PFSK-1 (cell line): ENCODE results near the gene TEX19. TPM values are rescaled to one million over a fixed set of nuclear protein-coding genes. Genes with fewer than 3 reads are reported as not detected.

Source experiments
- FOXP2 ChIP-seq: optimal IDR thresholded peaks from 2 replicates; pipeline ENCODE3; 2011; ENCODE audit warnings: borderline replicate concordance, control low read depth, inconsistent platforms; ENCODE audit not compliant: insufficient read depth; ENCODE audit errors: extremely low read length, extremely low read depth
- POLR2AphosphoS5 ChIP-seq: IDR thresholded peaks from 2 replicates; pipeline ENCODE4 v1.6.1; 2012; ENCODE audit warnings: low read depth, mild to moderate bottlenecking, control low read depth, low read length, moderate library complexity
- SIN3A ChIP-seq: IDR thresholded peaks from 2 replicates; pipeline ENCODE4 v1.6.1; 2012; ENCODE audit warnings: mild to moderate bottlenecking, low read length, moderate library complexity, borderline replicate concordance; ENCODE audit not compliant: insufficient read depth
- TAF1 ChIP-seq: IDR thresholded peaks from 2 replicates; pipeline ENCODE4 v1.6.1; 2012; ENCODE audit warnings: low read length, control low read depth, borderline replicate concordance; ENCODE audit not compliant: insufficient read depth
- polyA plus RNA-seq: library from polyadenylated mRNA; unstranded; fragments of >200 nt; gene quantifications from one replicate; pipeline ENCODE4 v1.2.1, GENCODE V29; 2012; ENCODE audit warnings: low read depth, missing spikeins; ENCODE audit not compliant: insufficient read length
- TF ChIP-seq, protein P1 (sequence below), 2 experiments: IDR thresholded peaks; 2 replicates each; pipeline versions ENCODE4 v1.6.1 to v1.8.0; 2011 to 2012; ENCODE audit warnings: low read depth in 2 of 2, low read length in 2 of 2, control low read depth in 1 of 2, inconsistent platforms in 1 of 2, mild to moderate bottlenecking in 1 of 2, moderate library complexity in 1 of 2; ENCODE audit not compliant: insufficient read depth in 1 of 2

The TEX19 gene
- not detected for polyA plus RNA-seq

- TF ChIP-seq FOXP2: no peak
- TF ChIP-seq POLR2AphosphoS5: no peak
- no peak for TF ChIP-seq SIN3A
- TF ChIP-seq, protein P1, sequence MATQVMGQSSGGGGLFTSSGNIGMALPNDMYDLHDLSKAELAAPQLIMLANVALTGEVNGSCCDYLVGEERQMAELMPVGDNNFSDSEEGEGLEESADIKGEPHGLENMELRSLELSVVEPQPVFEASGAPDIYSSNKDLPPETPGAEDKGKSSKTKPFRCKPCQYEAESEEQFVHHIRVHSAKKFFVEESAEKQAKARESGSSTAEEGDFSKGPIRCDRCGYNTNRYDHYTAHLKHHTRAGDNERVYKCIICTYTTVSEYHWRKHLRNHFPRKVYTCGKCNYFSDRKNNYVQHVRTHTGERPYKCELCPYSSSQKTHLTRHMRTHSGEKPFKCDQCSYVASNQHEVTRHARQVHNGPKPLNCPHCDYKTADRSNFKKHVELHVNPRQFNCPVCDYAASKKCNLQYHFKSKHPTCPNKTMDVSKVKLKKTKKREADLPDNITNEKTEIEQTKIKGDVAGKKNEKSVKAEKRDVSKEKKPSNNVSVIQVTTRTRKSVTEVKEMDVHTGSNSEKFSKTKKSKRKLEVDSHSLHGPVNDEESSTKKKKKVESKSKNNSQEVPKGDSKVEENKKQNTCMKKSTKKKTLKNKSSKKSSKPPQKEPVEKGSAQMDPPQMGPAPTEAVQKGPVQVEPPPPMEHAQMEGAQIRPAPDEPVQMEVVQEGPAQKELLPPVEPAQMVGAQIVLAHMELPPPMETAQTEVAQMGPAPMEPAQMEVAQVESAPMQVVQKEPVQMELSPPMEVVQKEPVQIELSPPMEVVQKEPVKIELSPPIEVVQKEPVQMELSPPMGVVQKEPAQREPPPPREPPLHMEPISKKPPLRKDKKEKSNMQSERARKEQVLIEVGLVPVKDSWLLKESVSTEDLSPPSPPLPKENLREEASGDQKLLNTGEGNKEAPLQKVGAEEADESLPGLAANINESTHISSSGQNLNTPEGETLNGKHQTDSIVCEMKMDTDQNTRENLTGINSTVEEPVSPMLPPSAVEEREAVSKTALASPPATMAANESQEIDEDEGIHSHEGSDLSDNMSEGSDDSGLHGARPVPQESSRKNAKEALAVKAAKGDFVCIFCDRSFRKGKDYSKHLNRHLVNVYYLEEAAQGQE (IDR thresholded peaks at IDR 0.05; ENCODE audit: insufficient read depth in 1 of 2, low read depth in 2 of 2, low read length in 2 of 2): no peak
- TF ChIP-seq TAF1: no peak
Measured at GRCh38 chr17:82358465-82359350, at the start of gene TEX19. Gene TEX19 (plus strand): TSS chr17:82359247. CDS start chr17:82362151, 2,904 bp downstream.

- TF ChIP-seq SIN3A (no peak), POLR2AphosphoS5 (no peak), FOXP2 (no peak), TAF1 (no peak)
- TF ChIP-seq, protein P1 (IDR thresholded peaks at IDR 0.05; ENCODE audit: insufficient read depth in 1 of 2, low read depth in 2 of 2, low read length in 2 of 2): no peak
Measured at GRCh38 chr17:82309656-82310570, 49.1 kb upstream of the TEX19 start.

- TF ChIP-seq SIN3A (no peak), POLR2AphosphoS5 (no peak), TAF1 (no peak), FOXP2 (no peak)
- TF ChIP-seq, protein P1 (IDR thresholded peaks at IDR 0.05; ENCODE audit: insufficient read depth in 1 of 2, low read depth in 2 of 2, low read length in 2 of 2): no peak
Measured at GRCh38 chr17:82310877-82311276, 48.2 kb upstream of the TEX19 start.

DNA sequence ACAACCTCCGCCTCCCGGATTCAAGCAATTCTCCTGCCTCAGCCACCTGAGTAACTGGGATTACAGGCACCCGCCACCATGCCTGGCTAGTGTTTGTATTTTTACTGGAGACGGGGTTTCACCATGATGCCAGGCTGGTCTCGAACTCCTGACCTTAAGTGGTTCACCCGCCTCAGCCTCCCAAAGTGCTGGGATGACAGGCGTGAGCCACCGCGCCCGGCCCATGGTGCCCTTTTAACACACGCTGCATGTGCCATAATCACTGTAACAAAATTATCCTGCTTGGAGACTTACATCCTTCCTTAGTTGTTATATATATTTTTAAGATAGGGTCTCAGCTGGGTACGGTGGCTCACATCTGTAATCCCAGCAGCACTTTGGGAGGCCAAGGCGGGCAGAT lies 47.1 kb upstream of the TEX19 start:
- TF ChIP-seq POLR2AphosphoS5 (no peak), FOXP2 (no peak), SIN3A (no peak), TAF1 (no peak)
- TF ChIP-seq, protein P1 (IDR thresholded peaks at IDR 0.05; ENCODE audit: insufficient read depth in 1 of 2, low read depth in 2 of 2, low read length in 2 of 2): no peak
